H1 (cell line): Measurements from ENCODE around the gene COX14. TPM values are rescaled to one million over a fixed set of nuclear protein-coding genes. Genes with fewer than 3 reads are reported as not detected.

ENCODE experiments used
- ATF3 ChIP-seq: IDR thresholded peaks from 2 replicates; pipeline ENCODE4 v1.6.1; 2011; ENCODE audit warnings: low read depth, mild to moderate bottlenecking, low read length; ENCODE audit not compliant: insufficient read depth
- CEBPB ChIP-seq: IDR thresholded peaks from 2 replicates; pipeline ENCODE4 v1.6.1; 2012; ENCODE audit warnings: low read depth, low read length
- CREB1 ChIP-seq: IDR thresholded peaks from 2 replicates; pipeline ENCODE4 v1.6.1; 2012; ENCODE audit warnings: inconsistent platforms
- SAP30 ChIP-seq: fragments of 300-600 bp; sonication (generic); IDR thresholded peaks from 2 replicates; pipeline ENCODE4 v1.7.1; 2012; ENCODE audit warnings: low read length, moderate library complexity, mild to moderate bottlenecking, inconsistent platforms; ENCODE audit not compliant: insufficient read depth, insufficient replicate concordance
- polyA plus RNA-seq, 7 experiments: library from polyadenylated mRNA; depleted of rRNA in 3 of 7; stranded (reverse) in 5 of 7; unstranded in 2 of 7; fragments of >200 nt in 5 of 7; fragments of 200-250 nt in 2 of 7; gene quantifications; 1 replicate in 5 of 7; 2 replicates in 1 of 7; 4 replicates in 1 of 7; pipeline versions ENCODE4 v1.2.1 to v1.2.3, GENCODE V29; 2011 to 2013; ENCODE audit warnings: missing spikeins in 2 of 7, mixed read lengths in 2 of 7
- total RNA-seq: library from RNA; stranded (reverse); fragmentation: NEBNext Ultra II Directional; extraction: Animal tissue kit (Norgen Biotek cat#: 25700); gene quantifications from 2 replicates; pipeline ENCODE4 v1.2.1, GENCODE V29; 2021

COX14 gene
- total and polyA plus RNA-seq, 2 of the 8 experiments (the other 6 are each of a cell fraction or from before 2014, with no cell fraction given) = 40.1 to 102 TPM

DNA sequence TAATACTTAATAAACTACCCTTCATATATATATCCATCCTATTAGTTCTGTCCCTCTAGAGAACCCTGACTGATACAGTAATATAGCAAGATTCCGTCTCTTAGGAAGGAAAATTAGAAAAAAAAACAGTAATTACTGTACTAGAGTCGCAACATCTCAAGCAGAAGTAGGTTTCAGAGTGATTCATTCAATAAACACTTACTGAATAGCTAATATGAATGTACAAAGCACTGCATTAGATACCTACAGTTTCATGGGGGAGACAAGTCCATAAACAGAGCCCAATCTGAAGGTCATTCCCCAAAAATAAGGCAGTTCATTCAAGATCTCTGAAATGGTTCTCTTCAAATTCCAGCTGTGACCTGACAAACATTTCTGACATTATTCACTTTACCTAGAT, 45.2 kb downstream of the COX14 start (continued):
- no peak for TF ChIP-seq CREB1
- TF ChIP-seq ATF3 = no peak
- TF ChIP-seq SAP30 = no peak
- no peak for TF ChIP-seq CEBPB
